ENCODE results near the gene TPTE.
"Not testable (repeated sequence)": the region's sequence is repeated elsewhere in the genome, so short reads cannot be mapped to it uniquely, and the experiment has no call there.

GRCh38 chr21:10547868-10548267 lies 26.5 kb downstream of the TPTE start:
- not testable (repeated sequence) for TF ChIP-seq CTCF (conservative IDR thresholded peaks at IDR 0.05); ZFX (IDR thresholded peaks at IDR 0.05)
